ENCODE data around the gene PLXND1. TPM values are rescaled to one million over a fixed set of nuclear protein-coding genes. Genes with fewer than 3 reads are reported as not detected.

Gene PLXND1
- total RNA-seq, 4 donors from 2014 or later = 13.1 to 305 (median 48.2) TPM

DNA sequence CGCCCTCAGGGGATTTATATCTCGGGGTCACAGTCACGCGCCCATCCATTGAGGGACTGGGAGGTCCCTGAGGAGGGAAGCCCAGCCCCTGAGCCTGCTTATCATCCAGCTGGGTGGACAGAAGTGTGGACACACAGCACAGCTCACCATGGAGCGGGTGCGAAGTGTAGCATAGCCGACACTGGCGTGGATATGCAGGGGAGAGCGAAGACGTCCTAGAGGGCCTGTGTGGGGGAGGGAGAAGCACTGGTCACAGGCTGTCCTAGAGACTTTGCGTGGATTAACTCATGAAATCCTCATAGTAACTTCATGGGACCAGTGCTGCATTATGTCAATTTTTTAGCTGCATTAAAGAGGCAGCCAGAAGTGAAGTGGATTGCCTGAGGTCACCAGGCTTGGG is 26.1 kb upstream of the PLXND1 start:
- no peaks in the 10 kb centered on the region for H3K9me3 ChIP-seq
- no peak for DNase-seq
- no peak overlapping the region for H3K4me3 ChIP-seq
- no peaks in the 10 kb centered on the region for H3K36me3 ChIP-seq
- no peaks in the 10 kb centered on the region for H3K27me3 ChIP-seq
- TF ChIP-seq, protein P1, sequence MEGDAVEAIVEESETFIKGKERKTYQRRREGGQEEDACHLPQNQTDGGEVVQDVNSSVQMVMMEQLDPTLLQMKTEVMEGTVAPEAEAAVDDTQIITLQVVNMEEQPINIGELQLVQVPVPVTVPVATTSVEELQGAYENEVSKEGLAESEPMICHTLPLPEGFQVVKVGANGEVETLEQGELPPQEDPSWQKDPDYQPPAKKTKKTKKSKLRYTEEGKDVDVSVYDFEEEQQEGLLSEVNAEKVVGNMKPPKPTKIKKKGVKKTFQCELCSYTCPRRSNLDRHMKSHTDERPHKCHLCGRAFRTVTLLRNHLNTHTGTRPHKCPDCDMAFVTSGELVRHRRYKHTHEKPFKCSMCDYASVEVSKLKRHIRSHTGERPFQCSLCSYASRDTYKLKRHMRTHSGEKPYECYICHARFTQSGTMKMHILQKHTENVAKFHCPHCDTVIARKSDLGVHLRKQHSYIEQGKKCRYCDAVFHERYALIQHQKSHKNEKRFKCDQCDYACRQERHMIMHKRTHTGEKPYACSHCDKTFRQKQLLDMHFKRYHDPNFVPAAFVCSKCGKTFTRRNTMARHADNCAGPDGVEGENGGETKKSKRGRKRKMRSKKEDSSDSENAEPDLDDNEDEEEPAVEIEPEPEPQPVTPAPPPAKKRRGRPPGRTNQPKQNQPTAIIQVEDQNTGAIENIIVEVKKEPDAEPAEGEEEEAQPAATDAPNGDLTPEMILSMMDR (IDR thresholded peaks at IDR 0.05) = no peak
- TF ChIP-seq POLR2A (IDR thresholded peaks at IDR 0.05) = no peak
- peaks cover 0 to 5% (median 0%) of the 10 kb centered on the region in 4 donors for H3K4me1 ChIP-seq
- H3K27ac ChIP-seq = no peak overlapping the region

DNA sequence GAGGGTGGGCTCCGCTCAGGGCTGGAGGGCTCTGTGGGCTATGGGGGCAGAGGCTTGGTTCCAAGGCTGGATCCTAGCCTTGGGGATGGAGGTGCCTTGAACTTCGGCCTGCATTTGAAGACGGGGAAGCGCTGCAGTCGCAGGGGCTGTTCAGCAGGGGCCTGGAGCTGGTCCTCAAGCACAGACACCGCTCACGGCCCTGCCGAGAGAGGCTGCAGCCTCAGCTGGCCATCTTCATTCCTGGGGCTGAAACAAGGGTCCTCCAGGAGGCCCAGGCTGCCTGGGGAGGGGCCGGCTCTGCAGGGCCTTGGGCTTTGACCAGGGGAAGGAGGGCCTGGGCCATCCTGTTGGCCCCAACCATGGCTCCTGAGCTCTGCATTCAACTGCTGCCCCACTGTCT is 25.6 kb upstream of the PLXND1 start:
- Histone ChIP-seq H3K4me3 (no peak overlapping the region), H3K4me1 (peaks cover 0 to 5% (median 0%) of the 10 kb centered on the region in 4 donors), H3K9me3 (no peaks in the 10 kb centered on the region), H3K27me3 (no peaks in the 10 kb centered on the region), H3K27ac (no peak overlapping the region), H3K36me3 (no peaks in the 10 kb centered on the region)
- no peak for DNase-seq
- TF ChIP-seq, protein P1 (IDR thresholded peaks at IDR 0.05) = no peak
- no peak for TF ChIP-seq POLR2A (IDR thresholded peaks at IDR 0.05)

DNA sequence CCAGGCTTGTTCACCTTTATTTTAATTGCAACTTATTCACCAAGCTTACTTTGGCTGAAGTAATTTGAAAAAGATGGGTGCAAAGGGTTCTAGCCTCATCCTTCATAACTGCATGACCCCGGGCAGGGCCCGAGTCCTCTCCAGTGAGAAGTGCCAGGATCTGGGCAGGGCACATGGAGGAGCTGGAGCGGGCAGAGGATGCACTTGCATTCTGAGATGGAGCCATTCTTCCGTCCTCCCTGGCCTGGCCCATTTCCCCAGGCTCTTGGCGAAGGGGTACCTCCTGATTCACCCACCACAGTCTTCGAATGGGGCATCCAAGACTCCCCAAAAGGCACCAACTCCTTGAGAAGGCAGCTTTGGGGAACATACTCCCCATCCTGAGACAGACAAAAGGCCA is 22.5 kb upstream of the PLXND1 start:
- no peak overlapping the region for H3K27ac ChIP-seq
- no peaks in the 10 kb centered on the region for H3K36me3 ChIP-seq
- H3K4me3 ChIP-seq = no peak overlapping the region
- peaks cover 0 to 23% (median 3%) of the 10 kb centered on the region in 4 donors for H3K4me1 ChIP-seq
- TF ChIP-seq POLR2A (IDR thresholded peaks at IDR 0.05) = no peak
- TF ChIP-seq, protein P1 (IDR thresholded peaks at IDR 0.05) = no peak
- H3K27me3 ChIP-seq = no peaks in the 10 kb centered on the region
- no peaks in the 10 kb centered on the region for H3K9me3 ChIP-seq
- no peak for DNase-seq

DNA sequence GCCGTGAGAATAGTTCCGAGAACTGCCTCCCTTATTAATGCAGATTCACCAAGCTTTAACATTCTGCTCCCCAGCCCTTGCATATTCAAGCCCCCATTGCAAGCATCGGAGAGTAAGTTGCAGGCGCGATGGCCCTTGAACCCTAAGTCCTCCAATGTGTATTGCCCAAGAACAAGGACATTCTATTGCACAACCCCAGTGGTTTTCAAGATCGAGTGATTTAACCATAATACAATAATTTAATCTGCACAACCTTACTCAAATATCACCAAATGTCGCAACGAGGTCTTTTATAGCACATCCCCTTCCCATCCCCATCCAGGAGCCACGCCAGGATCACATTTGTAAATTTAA is 21.7 kb upstream of the PLXND1 start:
- H3K27me3 ChIP-seq = no peaks in the 10 kb centered on the region
- peaks cover 0 to 32% (median 3%) of the 10 kb centered on the region in 4 donors for H3K4me1 ChIP-seq
- peak overlapping the region; percentile 89 to 96 (median 94) for H3K27ac ChIP-seq
- H3K9me3 ChIP-seq = no peaks in the 10 kb centered on the region
- no peak for DNase-seq
- H3K36me3 ChIP-seq = no peaks in the 10 kb centered on the region
- peak overlapping the region in 2 of 4 donors; percentile 58 to 66 for H3K4me3 ChIP-seq
- TF ChIP-seq, protein P1 (IDR thresholded peaks at IDR 0.05) = no peak
- TF ChIP-seq POLR2A (IDR thresholded peaks at IDR 0.05) = no peak

DNA sequence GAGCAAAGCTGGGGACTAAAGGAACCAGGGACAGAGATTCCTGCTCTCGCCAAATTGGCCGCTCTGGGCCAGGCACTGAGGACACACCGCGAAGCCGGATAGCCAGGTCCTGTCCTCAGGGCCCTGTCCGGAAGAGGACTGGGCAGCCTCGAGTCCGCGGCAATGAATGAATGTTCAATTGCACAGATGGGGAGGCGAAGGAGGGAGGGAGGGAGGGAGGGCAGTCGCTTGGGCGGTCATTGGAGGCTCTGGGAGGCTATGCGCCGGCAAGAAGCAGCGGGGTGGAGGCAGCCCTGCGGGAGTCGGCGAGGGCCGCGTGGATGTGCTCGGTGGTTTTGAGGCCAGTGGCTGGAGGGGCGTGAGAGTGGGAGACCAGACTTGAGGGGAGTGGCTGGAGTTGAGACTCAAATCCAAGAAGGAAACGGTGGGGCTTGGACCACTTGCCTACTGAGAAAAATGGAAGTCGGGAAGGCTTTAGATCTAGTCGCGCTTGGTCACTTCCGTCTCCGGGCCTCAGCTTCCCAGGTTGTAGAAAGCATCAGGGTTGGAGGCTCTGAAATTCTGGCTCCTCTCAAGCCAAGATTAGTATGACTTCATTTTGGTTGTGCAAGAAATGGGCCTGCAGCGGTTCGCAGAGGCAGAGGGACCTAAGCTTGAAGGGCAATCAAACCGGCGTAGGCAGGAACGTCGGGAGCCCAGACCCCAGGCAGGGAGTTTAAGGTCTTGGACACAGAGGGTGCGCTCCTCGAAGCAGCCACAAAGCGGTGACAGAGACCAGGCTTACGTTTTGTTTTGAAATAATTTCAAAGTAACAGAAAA is 21.1 kb upstream of the PLXND1 start:
- no peaks in the 10 kb centered on the region for H3K27me3 ChIP-seq
- no peaks in the 10 kb centered on the region for H3K36me3 ChIP-seq
- H3K4me1 ChIP-seq = peaks cover 0 to 38% (median 3%) of the 10 kb centered on the region in 4 donors
- no peak for TF ChIP-seq POLR2A (IDR thresholded peaks at IDR 0.05)
- TF ChIP-seq, protein P1 (IDR thresholded peaks at IDR 0.05) = peak; percentile 48 to 86 (median 76)
- H3K4me3 ChIP-seq = peak overlapping the region; percentile 56 to 72 (median 62)
- H3K9me3 ChIP-seq = no peaks in the 10 kb centered on the region
- DNase-seq = peak; percentile 72 to 85 (median 73)
- peak overlapping the region; percentile 89 to 96 (median 94) for H3K27ac ChIP-seq
